Smooth muscle cell of the coronary artery (primary cell): Measurements from ENCODE around the gene HOXC6. TPM values are rescaled to one million over a fixed set of nuclear protein-coding genes. Genes with fewer than 3 reads are reported as not detected.

Experiments used
- total RNA-seq: library from RNA; depleted of rRNA; stranded (reverse); fragments of >200 nt; gene quantifications from 2 replicates; pipeline ENCODE4 v1.2.3, GENCODE V29; 2014; ENCODE audit warnings: low replicate concordance

The HOXC6 gene
- 0.35 TPM in 1 of 2 replicates, not detected in the other for total RNA-seq

GRCh38 chr12:54028314-54029201, at the start of gene HOXC6:
Gene HOXC6 (plus strand): TSS chr12:54028440. CDS start chr12:54028522, 82 bp downstream.

DNA sequence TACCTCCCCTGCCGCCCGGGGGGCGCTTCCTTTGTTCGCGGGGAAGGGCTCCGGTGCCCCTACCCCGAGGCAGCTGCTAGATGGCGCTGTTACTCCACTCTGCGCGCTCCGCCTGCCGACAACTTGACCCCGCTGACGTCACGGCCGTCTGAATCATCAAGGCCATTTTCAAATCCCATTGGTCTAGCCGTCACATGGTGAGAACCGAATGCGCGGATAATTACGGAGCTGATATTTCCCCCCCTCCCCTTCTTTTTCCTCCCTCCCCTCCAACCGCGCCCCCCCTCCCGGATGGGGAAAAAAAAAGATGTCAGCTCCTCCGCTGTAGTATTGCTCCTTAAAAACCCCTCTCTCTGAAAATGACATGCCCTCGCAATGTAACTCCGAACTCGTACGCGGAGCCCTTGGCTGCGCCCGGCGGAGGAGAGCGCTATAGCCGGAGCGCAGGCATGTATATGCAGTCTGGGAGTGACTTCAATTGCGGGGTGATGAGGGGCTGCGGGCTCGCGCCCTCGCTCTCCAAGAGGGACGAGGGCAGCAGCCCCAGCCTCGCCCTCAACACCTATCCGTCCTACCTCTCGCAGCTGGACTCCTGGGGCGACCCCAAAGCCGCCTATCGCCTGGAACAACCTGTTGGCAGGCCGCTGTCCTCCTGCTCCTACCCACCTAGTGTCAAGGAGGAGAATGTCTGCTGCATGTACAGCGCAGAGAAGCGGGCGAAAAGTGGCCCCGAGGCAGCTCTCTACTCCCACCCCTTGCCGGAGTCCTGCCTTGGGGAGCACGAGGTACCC, 43.1 kb upstream of the HOXC6 start, which contains the start of gene HOXC10:
Gene HOXC10, plus strand, starts transcription at position 246 of the 791 bp plus-strand sequence. Its CDS starts 114 bp downstream, at position 360.

GRCh38 chr12:54000116-54001114, 27.8 kb upstream of the HOXC6 start, which contains the start of gene HOXC9:
Gene HOXC9 (plus strand): TSS chr12:54000161. CDS start chr12:54000189, 28 bp downstream.

DNA sequence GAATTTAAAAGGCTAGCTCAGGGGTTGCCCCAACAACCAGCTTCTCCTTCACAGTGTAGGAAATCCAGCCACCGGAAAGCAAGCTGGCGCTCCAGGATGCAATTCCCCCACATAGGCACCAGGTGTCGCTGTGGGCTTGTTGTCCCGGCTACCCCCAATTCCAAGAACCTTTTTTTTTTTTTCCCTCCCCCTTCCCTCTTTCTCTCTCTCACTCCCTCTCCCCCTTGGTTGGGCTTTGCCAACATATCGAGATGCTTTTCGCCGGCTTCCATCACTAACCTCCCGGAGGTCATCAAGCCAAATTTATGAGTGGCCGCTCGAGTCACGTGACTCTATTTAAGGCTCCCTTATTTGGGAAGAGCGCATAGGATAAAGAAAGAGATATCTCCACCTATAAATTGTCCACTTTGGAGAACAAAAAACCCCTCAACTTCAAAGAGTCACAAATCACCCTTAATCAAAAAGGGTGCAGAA, 4.4 kb downstream of the HOXC6 start, which contains the start of gene HOXC5:
Gene HOXC5, plus strand, starts transcription at position 424 of the 474 bp plus-strand sequence. CDS start 73 bp downstream, outside the sequence.

GRCh38 chr12:54053751-54054741, 25.8 kb downstream of the HOXC6 start, which contains the start of gene HOXC4:
Gene HOXC4 (plus strand): TSS chr12:54053835. CDS start chr12:54053923, 88 bp downstream.

Other genes starting within 250 kb of the HOXC6 start
- not detected in 2 replicates for gene HOXC13, start 89.6 kb upstream of the HOXC6 start, total RNA-seq
- not detected in 2 replicates for gene HOXC12, start 73.5 kb upstream of the HOXC6 start, total RNA-seq
- gene HOXC11, start 55.3 kb upstream of the HOXC6 start, total RNA-seq, result not detected in 2 replicates
- not detected in 2 replicates for gene HOTAIR, start 53.5 kb upstream of the HOXC6 start, total RNA-seq
- not detected in 2 replicates for gene HOXC10, start 43.3 kb upstream of the HOXC6 start, total RNA-seq
- 0.08 TPM in 1 of 2 replicates, not detected in the other for gene HOXC9, start 28.3 kb upstream of the HOXC6 start, total RNA-seq
- not detected in 2 replicates for gene HOXC8, start 19.5 kb upstream of the HOXC6 start, total RNA-seq
- 0.12 TPM in 1 of 2 replicates, not detected in the other for gene HOXC5, start 4.6 kb downstream of the HOXC6 start, total RNA-seq
- not detected in 2 replicates for gene HOXC4, start 25.4 kb downstream of the HOXC6 start, total RNA-seq
- gene SMUG1, start 160.5 kb downstream of the HOXC6 start, total RNA-seq, result 9.6 and 24.5 TPM in 2 replicates